Activated CD8-positive, alpha-beta memory T cell treated with anti-CD3 and anti-CD28 coated beads for 1 hour (primary cell): ENCODE data around the gene SLC24A3.

Experiments
- DNase-seq, 2 donors: peaks; one replicate each; pipeline ENCODE4 v3.0.0-alpha.2; 2020; ENCODE audit warnings: low read depth in 1 of 2; ENCODE audit errors: extremely low read depth in 1 of 2

The SLC24A3 gene

DNA sequence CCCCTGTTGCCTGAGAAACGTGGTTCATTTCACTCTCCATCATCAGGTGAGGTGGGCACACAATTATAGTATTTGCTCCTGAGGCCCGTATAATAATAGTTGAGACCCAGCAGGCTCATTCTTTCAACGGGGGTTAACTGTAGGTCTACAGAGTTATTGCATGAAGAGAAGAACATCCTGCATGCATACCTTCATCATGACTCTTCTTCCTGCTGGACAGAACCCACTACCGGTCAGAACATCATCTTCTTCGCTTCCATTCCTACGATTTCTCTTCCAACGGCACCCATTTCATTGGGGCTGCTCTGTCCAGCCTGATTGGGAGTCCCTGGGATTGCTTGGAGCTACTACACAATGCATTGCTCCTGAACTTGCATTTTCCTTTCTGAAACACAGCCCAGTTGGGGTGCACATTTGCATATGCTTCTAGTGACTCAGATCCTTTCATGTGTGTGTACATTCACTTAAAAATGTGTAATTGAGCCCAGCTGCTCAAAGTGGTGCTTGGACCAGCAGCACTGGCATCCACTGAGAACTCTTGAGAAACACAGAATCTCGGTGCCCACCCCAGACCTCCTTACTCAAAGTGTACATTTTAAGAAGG, 57.4 kb downstream of the SLC24A3 start:
- no peak for DNase-seq

DNA sequence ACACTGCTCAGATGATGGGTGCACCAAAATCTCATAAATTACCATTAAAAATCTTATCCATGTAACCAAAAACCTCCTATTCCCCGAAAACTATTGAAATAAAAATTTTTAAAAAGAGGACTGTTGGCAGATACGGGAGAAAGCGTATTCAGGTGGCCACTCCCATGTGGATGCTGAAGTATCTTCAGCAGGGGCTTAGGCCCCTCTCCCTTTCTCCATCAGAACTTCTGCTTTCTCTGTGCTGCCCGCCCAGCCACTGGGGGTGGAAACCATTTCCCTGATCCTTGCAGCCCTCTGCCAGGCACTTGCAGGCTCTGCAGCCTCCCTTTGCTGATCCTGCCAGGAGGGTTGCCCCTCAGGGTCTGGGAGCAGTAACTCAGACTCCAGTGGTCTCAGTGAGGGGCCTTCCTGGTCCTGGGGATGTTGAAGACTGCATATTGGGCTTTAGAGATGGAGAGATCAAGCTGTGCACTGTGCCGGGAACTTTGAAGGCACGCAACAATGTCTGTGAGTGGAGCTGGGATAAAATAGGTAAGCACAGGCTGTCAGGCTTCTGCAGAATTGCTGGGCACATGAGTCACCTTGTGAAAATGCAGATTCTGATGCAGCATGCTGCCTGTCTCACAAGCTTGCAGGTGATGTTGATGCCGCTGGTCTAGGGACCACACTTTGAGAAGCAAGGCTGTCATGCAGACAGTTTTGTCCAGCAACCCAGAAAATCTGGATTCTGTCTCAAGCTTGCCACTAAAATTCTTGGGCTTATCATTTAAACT, 59.6 kb downstream of the SLC24A3 start:
- DNase-seq: no peak

DNA sequence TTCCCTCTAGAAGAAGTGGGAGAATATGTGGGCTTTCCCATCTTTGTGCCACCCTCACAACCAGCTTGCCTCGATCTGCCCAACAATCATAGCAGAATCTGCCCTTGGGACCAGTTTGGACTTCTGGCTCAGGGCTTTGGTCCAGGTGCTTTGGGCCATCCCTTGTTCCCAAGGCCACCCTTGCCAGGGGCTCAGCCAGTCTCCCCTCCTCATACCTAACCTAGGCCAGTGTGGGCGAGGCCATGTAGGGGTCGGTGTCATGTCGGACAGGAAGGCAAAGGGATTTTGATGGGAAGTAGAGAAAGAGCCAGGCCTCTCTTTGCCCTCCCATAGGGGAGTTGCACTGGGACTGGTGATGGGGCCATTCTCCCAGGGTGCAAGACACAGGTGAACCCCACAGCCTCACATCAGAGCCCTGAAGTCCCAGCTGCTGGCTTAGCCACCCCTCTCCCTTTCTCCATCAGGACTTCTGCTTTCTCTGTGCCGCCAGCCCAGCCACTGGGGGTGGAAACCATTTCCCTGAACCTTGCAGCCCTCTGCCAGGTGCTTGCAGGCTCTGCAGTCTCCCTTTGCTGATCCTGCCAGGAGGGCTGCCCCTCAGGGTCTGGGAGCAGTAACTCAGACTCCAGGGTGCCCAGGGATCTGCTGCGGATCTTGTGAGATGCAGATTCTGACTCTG, 60.7 kb downstream of the SLC24A3 start:
- no peak for DNase-seq

DNA sequence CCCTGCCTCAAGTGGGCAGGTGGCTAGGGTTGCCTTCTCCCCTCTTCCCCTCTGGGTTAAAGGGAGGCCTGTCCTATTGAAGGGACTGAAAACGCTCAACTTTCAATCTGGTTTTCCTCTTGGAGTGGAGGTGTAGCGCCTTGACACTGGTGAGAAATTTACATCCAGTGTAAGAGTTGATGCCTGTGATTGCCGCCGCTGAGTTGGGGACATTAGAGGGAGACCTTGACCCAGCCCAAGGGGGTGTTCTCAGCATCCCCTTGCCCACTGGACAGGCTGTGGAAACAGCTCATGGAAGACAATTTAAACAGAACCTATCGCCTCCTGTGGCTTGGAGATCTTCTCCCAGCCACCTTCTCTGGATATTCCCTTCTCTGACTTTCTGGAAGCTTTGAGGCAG, 61.6 kb downstream of the SLC24A3 start:
- no peak for DNase-seq

DNA sequence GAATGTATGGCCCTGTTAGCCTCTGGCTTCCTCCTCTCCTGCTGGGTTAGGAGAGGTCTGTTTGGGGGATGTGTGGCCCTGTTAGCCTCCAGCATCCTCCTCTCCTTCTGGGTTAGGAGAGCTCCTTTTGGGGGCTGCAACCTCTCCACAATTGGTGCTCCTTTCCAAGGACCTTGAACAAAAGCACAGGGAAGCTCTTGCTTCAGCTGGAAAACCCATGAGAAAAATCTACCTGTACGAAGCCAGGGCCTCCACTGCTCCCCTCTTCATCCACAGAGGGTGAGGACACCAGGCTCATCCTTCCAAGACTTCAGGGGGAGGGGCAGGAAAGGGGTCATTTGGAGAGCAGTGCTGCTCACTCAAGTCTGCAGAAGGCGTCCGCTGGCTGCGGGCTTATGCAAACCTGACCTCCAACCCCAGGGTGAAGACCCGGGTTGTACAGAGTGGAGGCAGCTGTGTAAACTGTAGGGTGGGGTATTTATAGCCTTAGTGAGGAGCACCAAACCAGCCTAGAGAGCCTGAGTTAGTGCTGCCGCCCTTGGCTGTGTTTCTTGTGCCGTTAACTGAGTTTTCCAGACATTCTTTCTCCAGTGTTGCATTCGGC, 62.1 kb downstream of the SLC24A3 start:
- no peak for DNase-seq

DNA sequence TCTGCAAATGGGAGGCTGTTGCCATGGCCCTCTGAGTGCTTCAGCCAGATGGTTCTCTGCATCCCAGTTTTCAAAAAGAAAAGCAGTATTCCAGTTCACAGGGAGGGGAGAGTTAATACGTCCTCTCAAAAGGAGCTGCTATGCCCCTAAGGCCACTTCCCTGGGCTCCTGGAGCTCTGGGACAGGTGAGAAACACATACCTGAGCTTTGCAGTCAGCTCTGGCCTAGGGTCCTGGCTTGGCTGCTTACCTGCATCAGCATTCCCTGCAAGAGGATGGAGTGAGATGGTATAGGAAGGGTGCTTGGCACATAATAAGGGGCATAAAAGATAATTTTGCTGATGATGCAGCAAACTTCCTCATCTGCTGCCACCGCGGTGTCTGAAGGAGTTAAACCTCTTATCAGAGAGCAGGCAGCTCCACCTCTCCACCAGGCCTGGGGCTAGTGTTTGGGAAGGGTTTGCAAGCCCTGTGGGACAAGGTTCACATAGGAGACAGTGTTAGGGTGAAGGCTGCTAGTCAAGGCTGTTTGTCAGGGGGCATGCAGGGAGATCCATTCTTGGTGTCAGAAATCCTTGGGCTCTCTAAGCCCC, 62.7 kb downstream of the SLC24A3 start:
- DNase-seq: no peak

GRCh38 chr20:19275630-19276071, 63.2 kb downstream of the SLC24A3 start:
- no peak for DNase-seq

- DNase-seq: no peak
Observed at GRCh38 chr20:19277381-19277780, 64.9 kb downstream of the SLC24A3 start.

GRCh38 chr20:19283490-19284025, 71.1 kb downstream of the SLC24A3 start:
- no peak for DNase-seq

- DNase-seq: no peak
Observed at GRCh38 chr20:19284400-19285178, 72.1 kb downstream of the SLC24A3 start.

- DNase-seq: no peak
Observed at GRCh38 chr20:19285436-19285835, 73.0 kb downstream of the SLC24A3 start.

- DNase-seq: no peak
Observed at GRCh38 chr20:19288061-19288460, 75.6 kb downstream of the SLC24A3 start.

DNA sequence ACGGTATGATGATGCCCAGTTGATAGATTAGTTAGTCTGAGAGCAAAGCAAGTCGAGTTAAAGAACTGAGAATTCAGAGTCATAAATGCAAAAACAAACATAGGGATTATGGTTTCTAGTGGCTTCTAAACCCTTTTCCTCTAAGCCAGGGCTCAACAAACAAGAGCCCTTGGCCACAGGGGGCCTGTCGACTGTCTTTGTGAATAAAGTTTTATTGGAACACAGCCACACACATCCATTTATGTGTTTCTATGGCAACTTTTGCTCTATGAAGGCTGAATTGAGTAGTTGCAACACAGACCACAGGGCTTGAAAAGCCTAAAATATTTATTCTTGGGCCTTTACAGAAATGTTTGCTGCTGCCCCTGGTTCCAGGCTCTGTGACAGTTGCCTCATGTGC, 76.2 kb downstream of the SLC24A3 start:
- DNase-seq: no peak

- DNase-seq: no peak
Observed at GRCh38 chr20:19289451-19289850, 77.0 kb downstream of the SLC24A3 start.

GRCh38 chr20:19291024-19291817, 78.8 kb downstream of the SLC24A3 start:
- no peak for DNase-seq

DNA sequence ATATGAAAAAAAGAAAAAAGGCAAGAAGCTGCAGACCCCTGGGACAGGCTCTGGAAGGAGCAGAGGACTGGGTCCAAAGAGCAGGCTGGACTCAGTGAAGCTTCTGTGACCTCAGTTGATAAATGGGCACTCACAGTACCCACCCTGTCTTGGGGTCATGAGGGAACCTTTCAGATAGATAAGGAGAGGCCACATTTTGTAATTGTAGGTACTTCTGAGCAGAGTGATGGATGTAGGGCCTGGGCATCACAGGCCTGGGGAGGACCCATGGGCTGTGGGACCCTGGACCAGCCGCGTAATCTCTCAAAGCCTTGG, 79.3 kb downstream of the SLC24A3 start:
- DNase-seq: no peak

DNA sequence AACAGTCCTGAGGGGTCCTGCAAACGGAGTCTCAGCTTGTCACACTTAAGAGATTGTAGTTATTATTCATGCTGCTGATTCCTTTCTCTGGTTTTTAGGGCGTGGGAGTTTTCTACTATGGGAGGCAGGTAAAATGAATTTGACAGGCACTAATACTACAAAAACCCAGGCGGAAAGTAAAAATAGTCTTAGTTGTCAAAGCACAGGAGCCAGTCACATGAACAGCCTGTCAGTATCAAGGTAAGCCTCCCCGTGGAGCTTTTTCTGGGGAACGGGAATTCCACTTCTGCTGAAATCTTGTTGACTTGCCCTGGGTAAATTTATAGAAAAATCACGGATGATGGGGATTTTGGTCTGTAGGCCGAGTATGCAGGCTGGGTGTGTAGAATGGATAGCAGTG, 79.8 kb downstream of the SLC24A3 start:
- no peak for DNase-seq

GRCh38 chr20:19295076-19295475, 82.6 kb downstream of the SLC24A3 start:
- DNase-seq: no peak

GRCh38 chr20:19298652-19299051, 86.2 kb downstream of the SLC24A3 start:
- DNase-seq: no peak

DNA sequence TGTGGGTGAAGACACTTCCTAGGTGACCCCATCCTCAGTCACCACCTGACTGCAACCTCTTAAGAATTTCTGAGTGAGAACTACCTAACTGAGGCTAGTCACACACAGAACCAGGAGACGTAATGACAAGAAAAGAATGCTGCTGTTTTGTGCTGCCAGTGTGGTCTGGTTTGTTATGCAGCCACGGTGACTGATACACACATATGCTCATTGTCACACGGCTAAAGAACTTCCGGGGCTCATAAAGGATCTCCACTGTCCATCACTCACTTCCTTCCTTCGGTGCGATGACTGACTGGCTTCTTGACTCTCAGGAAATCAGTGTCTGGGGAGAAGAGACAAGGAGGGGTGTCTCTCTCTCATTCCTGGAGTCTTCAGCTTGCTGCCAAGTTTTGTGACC, 88.0 kb downstream of the SLC24A3 start:
- no peak for DNase-seq
